ENCODE measurements around the gene CH25H. TPM values are rescaled to one million over a fixed set of nuclear protein-coding genes. Genes with fewer than 3 reads are reported as not detected.

CH25H gene
- polyA plus RNA-seq, 3 donors, result 0.09 to 1.2 TPM; not detected in 1

DNA sequence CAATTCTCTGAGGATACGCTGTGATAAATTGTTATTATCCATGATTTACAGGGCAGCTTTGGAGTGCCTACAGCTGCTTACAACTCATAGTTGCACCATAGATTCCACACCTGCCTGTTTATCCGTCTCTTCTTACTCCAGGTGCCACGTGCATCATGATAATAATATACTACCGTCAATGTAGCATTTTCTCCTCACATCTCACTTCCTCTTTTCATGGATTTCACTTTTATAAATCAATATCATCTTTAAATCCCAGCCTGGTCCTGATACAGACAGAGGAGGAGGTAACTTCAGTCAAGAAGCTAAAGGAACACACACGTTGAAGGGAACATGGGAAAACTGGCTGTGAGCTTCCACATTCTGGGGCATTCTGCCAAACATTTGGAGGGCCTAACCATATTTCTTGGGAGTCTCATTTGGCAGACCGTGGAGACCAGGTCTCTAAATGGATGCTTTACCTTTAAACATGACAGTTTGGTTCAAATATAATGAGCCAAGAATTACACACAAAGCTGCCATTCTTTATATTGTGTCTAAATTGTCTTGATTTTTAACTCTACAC, 2.4 kb downstream of the CH25H start:
- no peak for TF ChIP-seq CTCF (IDR thresholded peaks at IDR 0.05)
- H3K4me2 ChIP-seq (replicated peaks; ENCODE audit: extremely low read depth, low read length, poor library complexity, severe bottlenecking), result no peak overlapping the region
- H3K4me1 ChIP-seq (ENCODE audit: control insufficient read depth in 1 of 2, insufficient read depth in 2 of 2, low read length in 2 of 2), result peaks cover 24% of the 10 kb centered on the region in 2 donors
- peaks cover 0 to 14% (median 5%) of the 10 kb centered on the region in 7 donors for H3K9me3 Mint-ChIP-seq
- no peaks in the 10 kb centered on the region for H3K79me2 ChIP-seq (ENCODE audit: insufficient read depth, low read length)
- no peak overlapping the region for H3K4me3 Mint-ChIP-seq
- H4K20me1 ChIP-seq (ENCODE audit: insufficient read depth, low read length), result no peaks in the 10 kb centered on the region
- H3K27me3 ChIP-seq (ENCODE audit: control insufficient read depth in 2 of 2, insufficient read depth in 2 of 2, low read length in 2 of 2), result peaks cover 50 to 63% of the 10 kb centered on the region in 2 donors
- peaks cover 0 to 9% of the 10 kb centered on the region in 2 donors for H3K9me3 ChIP-seq (replicated peaks in 1 of 2; ENCODE audit: control insufficient read depth in 1 of 2, insufficient read depth in 1 of 2, low read length in 2 of 2)
- H3K27me3 Mint-ChIP-seq (ENCODE audit: low read depth in 3 of 3), result peaks cover 18 to 37% (median 18%) of the 10 kb centered on the region in 3 donors
- no peak overlapping the region for H2AFZ ChIP-seq (ENCODE audit: insufficient read depth, low read depth, low read length, poor library complexity, severe bottlenecking)
- peaks cover 22% of the 10 kb centered on the region for H3K4me1 Mint-ChIP-seq
- H3K36me3 ChIP-seq (replicated peaks in 1 of 2; ENCODE audit: control insufficient read depth in 1 of 2, insufficient read depth in 2 of 2, low read length in 2 of 2), result no peaks in the 10 kb centered on the region
- H3K36me3 Mint-ChIP-seq, result peaks cover 6 to 10% of the 10 kb centered on the region in 2 donors
- H3K27ac Mint-ChIP-seq, result no peak overlapping the region
- intact Hi-C loops (cut with micrococcal nuclease), result no loop called here
- WGBS (ENCODE audit: insufficient coverage), result 62% methylated on average over 3 of the region's 6 CpGs
- H3K27ac ChIP-seq (ENCODE audit: low read depth in 1 of 2, low read length in 2 of 2), result no peak overlapping the region
- no peak overlapping the region for H3K9ac ChIP-seq (ENCODE audit: insufficient read depth, low read length, poor library complexity, severe bottlenecking)
- no peak overlapping the region for H3K4me3 ChIP-seq (replicated peaks in 1 of 3; ENCODE audit: low read depth in 2 of 3, low read length in 3 of 3)
- no peak for DNase-seq

- no peaks in the 10 kb centered on the region for H3K36me3 ChIP-seq (replicated peaks in 1 of 2; ENCODE audit: control insufficient read depth in 1 of 2, insufficient read depth in 2 of 2, low read length in 2 of 2)
- H3K4me1 ChIP-seq (ENCODE audit: control insufficient read depth in 1 of 2, insufficient read depth in 2 of 2, low read length in 2 of 2), result peaks cover 20 to 21% of the 10 kb centered on the region in 2 donors
- peaks cover 21% of the 10 kb centered on the region for H3K4me1 Mint-ChIP-seq
- no peaks in the 10 kb centered on the region for H4K20me1 ChIP-seq (ENCODE audit: insufficient read depth, low read length)
- no peak overlapping the region for H3K27ac ChIP-seq (ENCODE audit: low read depth in 1 of 2, low read length in 2 of 2)
- no peak overlapping the region for H3K4me3 ChIP-seq (replicated peaks in 1 of 3; ENCODE audit: low read depth in 2 of 3, low read length in 3 of 3)
- no peak overlapping the region for H3K27ac Mint-ChIP-seq
- no peak for TF ChIP-seq CTCF (IDR thresholded peaks at IDR 0.05)
- no peaks in the 10 kb centered on the region for H3K79me2 ChIP-seq (ENCODE audit: insufficient read depth, low read length)
- no peak overlapping the region for H2AFZ ChIP-seq (ENCODE audit: insufficient read depth, low read depth, low read length, poor library complexity, severe bottlenecking)
- no peak overlapping the region for H3K4me3 Mint-ChIP-seq
- H3K27me3 ChIP-seq (ENCODE audit: control insufficient read depth in 2 of 2, insufficient read depth in 2 of 2, low read length in 2 of 2), result peaks cover 38 to 48% of the 10 kb centered on the region in 2 donors
- peaks cover 6 to 10% of the 10 kb centered on the region in 2 donors for H3K36me3 Mint-ChIP-seq
- peaks cover 0 to 9% of the 10 kb centered on the region in 2 donors for H3K9me3 ChIP-seq (replicated peaks in 1 of 2; ENCODE audit: control insufficient read depth in 1 of 2, insufficient read depth in 1 of 2, low read length in 2 of 2)
- peaks cover 0 to 9% (median 5%) of the 10 kb centered on the region in 7 donors for H3K9me3 Mint-ChIP-seq
- no peak for DNase-seq
- 100% methylated on average over 1 of the region's 1 CpG for WGBS (ENCODE audit: insufficient coverage)
- H3K4me2 ChIP-seq (replicated peaks; ENCODE audit: extremely low read depth, low read length, poor library complexity, severe bottlenecking), result no peak overlapping the region
- H3K27me3 Mint-ChIP-seq (ENCODE audit: low read depth in 3 of 3), result peaks cover 4 to 23% (median 6%) of the 10 kb centered on the region in 3 donors
- H3K9ac ChIP-seq (ENCODE audit: insufficient read depth, low read length, poor library complexity, severe bottlenecking), result no peak overlapping the region
- intact Hi-C loops (cut with micrococcal nuclease), result no loop called here
Observed at GRCh38 chr10:89203237-89203636, 3.9 kb downstream of the CH25H start.
